Vein endothelial cell (primary cell): ENCODE data around the gene ACP2. TPM values are rescaled to one million over a fixed set of nuclear protein-coding genes. Genes with fewer than 3 reads are reported as not detected.

Source experiments
- total RNA-seq: library from RNA; depleted of rRNA; stranded (reverse); fragments of >200 nt; gene quantifications from 2 replicates; pipeline ENCODE4 v1.2.3, GENCODE V29; 2012

Gene ACP2, protein sequence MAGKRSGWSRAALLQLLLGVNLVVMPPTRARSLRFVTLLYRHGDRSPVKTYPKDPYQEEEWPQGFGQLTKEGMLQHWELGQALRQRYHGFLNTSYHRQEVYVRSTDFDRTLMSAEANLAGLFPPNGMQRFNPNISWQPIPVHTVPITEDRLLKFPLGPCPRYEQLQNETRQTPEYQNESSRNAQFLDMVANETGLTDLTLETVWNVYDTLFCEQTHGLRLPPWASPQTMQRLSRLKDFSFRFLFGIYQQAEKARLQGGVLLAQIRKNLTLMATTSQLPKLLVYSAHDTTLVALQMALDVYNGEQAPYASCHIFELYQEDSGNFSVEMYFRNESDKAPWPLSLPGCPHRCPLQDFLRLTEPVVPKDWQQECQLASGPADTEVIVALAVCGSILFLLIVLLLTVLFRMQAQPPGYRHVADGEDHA
- total RNA-seq = 34.6 and 43.1 TPM in 2 replicates

DNA sequence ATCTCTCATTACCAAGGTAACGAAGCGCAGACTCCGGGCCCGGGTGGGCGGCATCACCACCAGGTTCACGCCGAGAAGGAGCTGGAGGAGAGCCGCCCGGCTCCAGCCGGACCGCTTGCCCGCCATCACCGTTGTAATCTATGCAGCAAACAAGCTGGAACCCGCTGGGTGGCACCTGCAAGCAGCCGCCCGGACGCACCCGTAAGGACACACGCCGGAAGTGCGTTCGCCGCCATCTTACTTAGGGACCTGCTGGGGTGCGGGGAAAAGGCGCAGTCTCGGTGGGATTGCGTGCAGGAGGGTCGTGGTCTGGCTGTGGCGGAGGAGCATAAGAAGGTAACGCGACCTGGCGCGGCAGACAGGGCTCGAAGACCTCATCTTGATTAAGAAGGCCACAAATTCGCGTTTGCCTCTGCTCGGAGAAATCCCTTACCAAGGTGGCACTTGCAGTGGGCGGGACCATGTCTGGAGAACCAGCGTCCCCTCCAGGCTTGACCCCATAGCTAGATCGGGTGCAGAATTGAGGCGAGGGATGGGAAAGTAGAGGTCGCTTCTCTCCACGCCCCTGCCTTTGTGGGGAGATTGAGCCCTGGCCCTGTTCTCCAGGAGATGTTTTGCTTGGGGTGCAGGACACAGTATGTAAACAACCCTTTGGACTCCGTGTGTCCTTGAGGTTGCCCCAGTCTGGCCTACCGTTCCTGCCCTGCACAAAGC is at the start of gene ACP2:
ACP2 (minus strand) TSS at position 151 of the 714 bp plus-strand sequence; CDS start at position 126, 25 bp downstream.

DNA sequence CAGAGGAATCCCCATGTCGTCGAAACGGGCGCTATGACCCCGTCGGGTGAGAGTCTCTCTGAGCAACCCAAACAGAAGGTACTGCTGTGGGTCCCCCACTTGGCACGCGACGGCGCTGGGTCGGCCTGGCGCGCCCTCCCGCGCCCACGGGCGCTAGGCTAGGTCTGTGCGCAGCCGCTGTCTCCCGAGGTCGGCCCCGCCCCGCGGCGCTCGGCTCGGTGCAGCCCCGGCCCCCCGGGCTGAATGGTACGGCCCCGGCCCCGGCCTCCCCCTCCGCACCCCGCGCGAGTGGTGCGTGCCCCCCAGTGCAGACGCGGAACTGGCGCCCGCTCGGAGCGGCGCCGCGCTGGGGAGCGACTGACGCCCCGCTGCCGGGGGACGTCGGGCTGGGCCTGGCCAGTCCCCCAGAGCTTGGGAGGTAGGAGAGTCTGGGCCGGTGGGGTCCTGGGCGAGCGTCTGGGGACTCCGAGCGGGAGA is 21.3 kb upstream of the ACP2 start, which contains the start of gene MADD:
MADD (plus strand) TSS at position 305 of the 477 bp plus-strand sequence.

DNA sequence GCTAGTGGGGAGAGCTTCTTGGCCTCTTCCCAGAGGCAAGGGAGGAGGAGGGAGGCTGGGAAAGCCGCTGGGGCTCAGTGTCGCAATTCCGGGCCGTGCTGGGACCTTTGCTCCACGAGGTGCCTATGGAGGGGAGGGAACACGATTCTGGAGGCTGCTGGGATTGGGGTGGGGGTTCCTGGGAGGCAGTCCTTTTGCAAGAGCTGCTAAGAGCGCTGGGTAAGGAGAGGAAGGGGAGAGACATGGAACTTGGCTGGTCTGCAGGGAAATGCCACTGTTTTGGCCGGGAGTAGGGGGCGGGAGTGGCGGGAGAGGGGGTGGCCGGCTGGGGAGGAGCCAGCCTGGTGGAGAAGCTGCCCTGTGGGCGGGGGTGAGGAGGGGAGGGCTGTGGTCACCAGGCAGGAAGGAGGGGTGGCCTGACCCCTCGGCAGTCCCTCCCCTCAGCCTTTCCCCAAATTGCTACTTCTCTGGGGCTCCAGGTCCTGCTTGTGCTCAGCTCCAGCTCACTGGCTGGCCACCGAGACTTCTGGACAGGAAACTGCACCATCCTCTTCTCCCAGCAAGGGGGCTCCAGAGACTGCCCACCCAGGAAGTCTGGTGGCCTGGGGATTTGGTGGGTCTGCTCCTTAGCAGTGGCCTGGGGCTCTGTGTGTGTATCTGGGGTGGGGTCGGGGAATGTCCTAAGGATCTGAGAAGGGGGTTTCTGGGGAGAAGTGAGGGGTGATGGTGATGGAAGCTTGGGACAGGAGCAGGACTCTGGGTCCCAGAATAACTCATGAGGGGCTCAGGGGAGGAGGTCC is 9.1 kb upstream of the ACP2 start, which contains the start of gene NR1H3:
NR1H3 (plus strand) TSS at position 480 of the 800 bp plus-strand sequence. CDS start 1,221 bp downstream, outside the sequence.

Other genes starting within 250 kb of the ACP2 start
- 127 and 189 TPM in 2 replicates for gene ARFGAP2, start 71.9 kb downstream of the ACP2 start, total RNA-seq
- gene PACSIN3, start 62.4 kb downstream of the ACP2 start, total RNA-seq = 11.2 and 26.1 TPM in 2 replicates
- 76.8 and 88.3 TPM in 2 replicates for gene DDB2, start 33.8 kb downstream of the ACP2 start, total RNA-seq
- 3.7 and 7.8 TPM in 2 replicates for gene NR1H3, start 9.2 kb upstream of the ACP2 start, total RNA-seq
- 22.8 and 26.8 TPM in 2 replicates for gene MADD, start 21.3 kb upstream of the ACP2 start, total RNA-seq
- gene MYBPC3, start 103.9 kb upstream of the ACP2 start, total RNA-seq = not detected in 2 replicates
- under 0.01 TPM in 1 of 2 replicates, not detected in the other for gene SPI1, start 129.7 kb upstream of the ACP2 start, total RNA-seq
- 63.6 and 80.4 TPM in 2 replicates for gene SLC39A13, start 159.8 kb upstream of the ACP2 start, total RNA-seq
- gene PSMC3, start 177.6 kb upstream of the ACP2 start, total RNA-seq = 160 and 189 TPM in 2 replicates
- gene RAPSN, start 200.3 kb upstream of the ACP2 start, total RNA-seq = 0.29 and 0.33 TPM in 2 replicates